Epidermal melanocyte (primary cell): Measurements from ENCODE around the gene NCAPG2.

ENCODE experiments used
- DNase-seq: peaks from one replicate; pipeline ENCODE4 v3.0.0; 2011; ENCODE audit warnings: low spot score; ENCODE audit not compliant: insufficient read length

NCAPG2 gene

GRCh38 chr7:158734861-158735260, 30.3 kb upstream of the NCAPG2 start:
- no peak for DNase-seq

- DNase-seq: no peak
Measured at GRCh38 chr7:158733775-158734494, 29.3 kb upstream of the NCAPG2 start.

- DNase-seq: no peak
Measured at GRCh38 chr7:158733220-158733519, 28.6 kb upstream of the NCAPG2 start.

GRCh38 chr7:158732494-158733219, 28.1 kb upstream of the NCAPG2 start:
- no peak for DNase-seq

DNA sequence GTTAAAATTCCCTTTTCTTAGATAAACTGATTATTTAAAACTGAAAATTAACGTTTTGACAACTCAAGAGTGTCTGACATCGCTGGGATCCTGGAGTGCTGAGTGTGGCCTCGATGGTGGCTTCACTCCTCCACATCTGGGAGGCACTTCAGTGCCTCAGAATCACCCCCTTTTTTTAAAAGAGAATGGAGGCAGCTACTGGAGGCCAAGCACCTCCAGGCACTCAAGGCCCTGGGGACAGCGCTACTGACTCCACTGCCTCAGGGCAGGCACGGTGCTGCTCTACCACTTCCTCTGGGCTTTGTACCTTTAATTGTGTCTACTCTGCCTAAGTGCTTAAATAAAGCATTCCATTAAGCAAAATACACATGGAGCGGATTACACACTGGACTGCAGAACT, 27.2 kb upstream of the NCAPG2 start:
- DNase-seq: no peak

DNA sequence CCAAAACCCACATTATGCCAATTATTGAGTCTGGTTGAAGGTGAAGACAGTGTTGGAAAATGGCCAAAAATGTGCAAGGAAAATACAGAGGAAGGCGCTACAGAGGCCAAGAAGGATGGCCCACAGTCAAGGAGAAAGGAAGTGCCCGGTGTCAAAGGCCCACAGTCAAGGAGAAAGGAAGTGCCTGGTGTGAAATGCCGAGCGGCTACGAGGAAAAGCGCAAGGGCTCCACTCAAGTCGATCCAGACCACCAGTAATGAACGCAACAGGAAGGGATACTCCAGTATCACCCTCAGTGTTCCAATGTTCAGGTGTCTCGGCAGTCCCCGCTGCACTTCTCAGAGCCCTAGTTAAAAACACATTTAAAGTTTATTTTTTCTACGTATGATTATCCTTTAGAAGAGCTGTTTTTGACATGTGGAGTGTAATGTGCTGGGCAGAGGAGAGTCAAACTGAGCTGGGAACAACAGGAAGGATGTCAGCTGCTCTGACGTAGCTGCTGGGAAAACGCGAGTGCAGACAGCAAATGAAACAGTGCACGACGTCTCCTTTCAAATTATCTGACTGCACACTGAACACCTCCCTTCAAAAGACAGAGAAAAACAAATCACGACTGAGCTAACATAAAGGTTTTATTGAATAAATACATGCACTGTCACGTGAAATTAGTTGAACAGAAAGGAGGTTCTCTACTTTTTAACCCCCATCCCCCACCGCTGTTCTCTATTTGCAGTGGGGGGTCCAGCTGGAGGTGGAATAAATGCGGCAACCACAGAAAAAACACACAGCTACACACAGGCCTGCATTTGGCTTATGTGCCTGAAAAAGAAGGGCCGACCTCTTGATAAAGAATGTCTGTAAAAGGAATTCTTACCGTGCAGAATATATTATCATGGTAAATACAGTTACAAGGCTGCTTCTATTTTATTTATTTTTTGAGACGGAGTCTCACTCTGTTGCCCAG, 26.1 kb upstream of the NCAPG2 start:
- no peak for DNase-seq

DNA sequence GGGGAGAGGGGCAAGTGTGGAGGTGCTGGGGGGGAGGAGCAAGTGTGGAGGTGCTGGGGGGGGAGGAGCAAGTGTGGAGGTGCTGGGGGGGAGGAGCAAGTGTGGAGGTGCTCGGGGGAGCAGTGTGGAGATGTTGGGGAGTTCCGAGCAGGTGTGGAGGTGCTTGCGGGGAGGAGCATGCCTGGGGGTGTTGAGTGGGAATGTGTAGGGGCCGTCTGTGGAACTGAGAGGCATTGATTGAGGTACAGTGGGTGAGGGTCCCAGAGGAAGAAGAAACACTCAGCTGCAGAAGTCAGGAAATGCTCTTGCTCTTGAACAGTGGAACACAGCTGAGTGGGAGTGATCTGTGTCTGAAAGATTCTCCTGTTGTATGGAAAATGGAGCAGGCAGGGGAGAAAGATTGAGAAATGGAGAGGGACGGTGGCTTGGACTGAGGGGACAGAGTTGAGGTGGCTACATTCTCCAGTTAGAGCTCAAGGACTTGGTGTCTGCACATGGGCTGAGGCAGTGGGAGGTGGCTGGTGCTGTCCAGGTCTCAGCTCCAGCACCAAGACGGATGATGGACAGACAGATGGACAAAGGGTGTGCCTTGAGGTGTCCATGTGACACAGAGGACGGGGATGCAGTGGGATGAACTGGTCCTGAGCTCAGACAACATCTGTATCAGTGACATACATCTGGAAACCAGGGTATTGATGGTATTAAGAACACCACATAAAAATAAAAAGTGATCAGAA, 25.2 kb upstream of the NCAPG2 start:
- no peak for DNase-seq

GRCh38 chr7:158728911-158729645, 24.5 kb upstream of the NCAPG2 start:
- no peak for DNase-seq

GRCh38 chr7:158727690-158728089, 23.1 kb upstream of the NCAPG2 start:
- DNase-seq: no peak

- no peak for DNase-seq
Measured at GRCh38 chr7:158726277-158726807, 21.7 kb upstream of the NCAPG2 start.

- DNase-seq: no peak
Measured at GRCh38 chr7:158725506-158725800, 20.8 kb upstream of the NCAPG2 start.

DNA sequence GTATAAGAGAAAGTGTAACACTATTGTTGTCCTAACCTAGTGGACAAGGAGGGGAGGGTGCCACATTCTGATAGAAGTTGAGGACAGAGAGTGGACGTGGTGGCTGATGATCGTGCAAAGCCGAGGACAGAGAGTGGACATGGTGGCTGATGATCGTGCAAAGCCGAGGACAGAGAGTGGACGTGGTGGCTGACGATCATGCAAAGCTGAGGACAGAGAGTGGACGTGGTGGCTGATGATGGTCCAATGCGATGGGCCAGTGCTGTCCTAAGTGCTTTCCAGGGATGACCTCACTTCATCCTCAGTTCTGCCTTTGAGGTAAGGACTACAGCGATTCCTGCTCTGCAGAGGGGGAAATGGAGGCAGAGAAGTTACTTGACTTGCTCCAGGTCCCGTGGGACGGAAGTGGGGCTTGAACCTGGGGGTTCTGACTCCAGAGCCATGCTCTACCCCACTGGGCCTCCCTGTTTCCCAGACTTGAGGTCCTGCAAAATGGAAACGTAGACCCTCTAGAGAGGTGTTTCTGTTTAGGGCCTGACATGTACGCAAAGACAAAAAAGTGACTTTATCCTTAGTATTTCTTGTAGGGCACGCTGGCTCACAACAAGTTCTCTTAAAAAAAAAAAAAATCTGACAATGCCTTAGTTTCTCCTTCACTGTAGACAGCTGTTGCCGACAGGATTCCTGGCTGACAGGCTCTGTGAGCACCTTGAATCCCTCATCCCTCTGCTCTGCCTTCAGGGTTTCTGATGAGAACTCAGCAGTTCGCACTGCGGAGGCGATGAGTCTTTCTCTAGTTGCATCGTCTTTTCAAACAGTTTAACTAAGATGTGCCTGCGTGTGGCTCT, 20.3 kb upstream of the NCAPG2 start:
- no peak for DNase-seq

DNA sequence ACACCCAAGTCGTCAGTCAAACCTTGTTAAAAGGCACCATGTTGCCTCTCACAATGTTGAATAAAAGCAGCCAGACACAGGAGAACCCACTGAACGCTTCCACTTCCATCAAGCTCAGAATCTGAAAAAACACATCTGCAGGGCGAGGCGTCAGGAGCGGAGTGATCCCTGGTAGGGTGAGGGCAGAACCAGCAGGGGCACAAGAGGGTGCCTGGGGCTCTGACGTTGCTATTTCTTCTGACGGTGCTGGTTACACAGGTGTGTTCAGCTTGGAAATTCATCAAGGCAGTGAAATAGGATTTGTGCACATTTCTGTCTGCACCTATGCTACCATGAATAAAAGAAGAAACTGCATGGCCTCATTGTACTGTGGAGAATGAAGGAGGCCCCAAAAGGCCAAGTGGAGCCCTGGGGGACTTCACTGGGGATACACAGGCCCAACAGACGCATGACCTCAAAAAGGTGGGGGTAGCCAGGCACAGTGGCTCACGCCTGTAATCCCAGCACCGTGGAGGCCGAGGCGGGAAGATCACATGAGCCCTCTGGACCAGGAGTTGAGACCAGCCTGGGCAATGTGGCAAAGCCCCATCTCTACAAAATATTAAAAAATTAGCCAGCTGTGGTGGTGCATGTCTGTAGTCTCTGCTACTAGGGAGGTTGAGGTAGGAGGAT, 19.2 kb upstream of the NCAPG2 start:
- no peak for DNase-seq

GRCh38 chr7:158723266-158723665, 18.7 kb upstream of the NCAPG2 start:
- DNase-seq: no peak

- DNase-seq: no peak
Measured at GRCh38 chr7:158722574-158723237, 18.1 kb upstream of the NCAPG2 start.

GRCh38 chr7:158720112-158720511, 15.5 kb upstream of the NCAPG2 start:
- no peak for DNase-seq

DNA sequence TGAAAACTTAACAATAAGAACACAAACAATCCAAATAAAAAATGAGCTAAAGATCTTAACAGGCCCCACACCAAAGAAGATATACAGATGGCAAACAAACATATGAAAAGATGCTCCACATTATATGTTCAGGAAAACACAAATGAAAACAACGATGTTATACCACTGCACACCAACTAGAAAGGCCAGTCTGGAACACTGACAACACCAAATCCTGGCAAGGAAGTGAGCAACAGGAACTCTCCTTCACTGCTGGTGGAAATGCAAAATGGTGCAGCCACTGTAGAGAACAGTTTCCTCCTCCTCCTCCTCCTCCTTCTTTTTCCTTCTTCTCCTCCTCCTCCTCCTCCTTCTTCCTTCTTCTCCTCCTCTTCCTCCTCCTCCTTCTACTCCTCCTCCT, 12.2 kb upstream of the NCAPG2 start:
- no peak for DNase-seq

GRCh38 chr7:158710651-158711102, 6.1 kb upstream of the NCAPG2 start:
- DNase-seq: no peak

DNA sequence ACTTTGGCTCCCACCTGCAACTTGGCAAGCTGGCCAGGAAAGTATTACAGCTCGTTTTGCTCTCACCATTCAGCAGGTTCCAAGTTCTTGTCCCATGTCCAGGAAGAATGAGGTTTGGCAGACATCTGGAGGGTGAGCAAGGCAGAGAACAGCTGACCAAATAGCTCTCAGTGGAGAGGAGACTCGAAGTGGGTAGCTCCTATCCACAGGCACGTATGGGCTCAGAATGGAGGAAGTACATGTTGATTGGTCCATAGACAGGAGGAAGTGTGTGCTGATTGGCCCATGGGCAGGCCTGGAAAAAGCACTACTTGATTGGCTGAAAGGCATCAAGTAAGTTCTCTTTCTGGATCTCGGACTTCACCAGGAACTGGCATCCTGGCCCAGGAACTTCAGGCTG, 3.0 kb upstream of the NCAPG2 start:
- DNase-seq: no peak
